ENCODE measurements around the gene TNS1.
A peak's percentile ranks its signal among the peaks of the same experiment; 100 is the strongest.

TNS1 gene

DNA sequence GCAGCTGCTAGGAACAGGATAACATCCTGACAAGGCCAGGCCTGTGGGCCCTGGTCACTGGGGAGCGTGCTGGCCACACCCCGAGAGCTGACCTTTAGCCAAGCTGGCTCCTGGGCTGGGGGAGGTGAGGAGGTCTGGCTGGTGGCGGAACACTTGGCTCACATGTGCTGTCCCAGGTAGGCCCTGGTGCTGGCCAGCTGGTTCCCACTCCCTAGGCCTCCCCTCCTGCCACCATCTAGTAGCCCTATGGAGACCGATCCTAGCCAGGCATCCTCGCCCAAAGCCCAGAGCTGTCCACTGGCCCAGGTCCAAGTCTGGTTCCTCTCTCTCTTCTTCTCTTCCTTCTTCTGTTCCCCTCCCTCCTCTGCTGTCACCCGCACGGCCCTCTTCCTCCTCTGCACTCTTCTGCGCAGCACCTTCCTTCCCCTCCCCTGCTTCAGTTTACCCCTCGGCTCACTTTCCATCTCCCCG, 52.4 kb downstream of the TNS1 start:
- TF ChIP-seq, protein P1, sequence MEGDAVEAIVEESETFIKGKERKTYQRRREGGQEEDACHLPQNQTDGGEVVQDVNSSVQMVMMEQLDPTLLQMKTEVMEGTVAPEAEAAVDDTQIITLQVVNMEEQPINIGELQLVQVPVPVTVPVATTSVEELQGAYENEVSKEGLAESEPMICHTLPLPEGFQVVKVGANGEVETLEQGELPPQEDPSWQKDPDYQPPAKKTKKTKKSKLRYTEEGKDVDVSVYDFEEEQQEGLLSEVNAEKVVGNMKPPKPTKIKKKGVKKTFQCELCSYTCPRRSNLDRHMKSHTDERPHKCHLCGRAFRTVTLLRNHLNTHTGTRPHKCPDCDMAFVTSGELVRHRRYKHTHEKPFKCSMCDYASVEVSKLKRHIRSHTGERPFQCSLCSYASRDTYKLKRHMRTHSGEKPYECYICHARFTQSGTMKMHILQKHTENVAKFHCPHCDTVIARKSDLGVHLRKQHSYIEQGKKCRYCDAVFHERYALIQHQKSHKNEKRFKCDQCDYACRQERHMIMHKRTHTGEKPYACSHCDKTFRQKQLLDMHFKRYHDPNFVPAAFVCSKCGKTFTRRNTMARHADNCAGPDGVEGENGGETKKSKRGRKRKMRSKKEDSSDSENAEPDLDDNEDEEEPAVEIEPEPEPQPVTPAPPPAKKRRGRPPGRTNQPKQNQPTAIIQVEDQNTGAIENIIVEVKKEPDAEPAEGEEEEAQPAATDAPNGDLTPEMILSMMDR (IDR thresholded peaks at IDR 0.05; ENCODE audit: insufficient read depth, low read depth, low read length, missing control alignments): no peak
- no peak overlapping the region for H3K4me3 ChIP-seq (ENCODE audit: low read length)
- no peak for DNase-seq (ENCODE audit: low read depth)

DNA sequence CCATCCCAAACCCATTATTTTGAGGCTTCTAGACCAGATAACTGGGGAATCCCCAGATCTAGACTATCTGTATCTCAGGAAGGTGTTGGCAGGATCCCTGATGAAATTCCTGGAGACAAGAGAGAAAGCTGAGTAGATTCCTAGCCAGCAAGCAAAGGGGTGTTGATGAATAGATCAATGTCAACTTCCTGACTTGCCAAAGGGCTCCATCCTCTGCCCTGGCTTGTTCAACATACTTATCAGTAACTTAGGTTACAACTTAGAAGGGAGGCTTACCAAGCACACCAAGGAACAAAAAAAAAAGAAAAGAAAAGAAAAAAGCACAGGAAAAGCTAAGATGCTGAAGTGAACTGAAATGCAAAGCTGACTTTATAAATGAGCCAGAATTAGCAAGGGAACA, 53.3 kb downstream of the TNS1 start:
- TF ChIP-seq, protein P1 (IDR thresholded peaks at IDR 0.05; ENCODE audit: insufficient read depth, low read depth, low read length, missing control alignments): no peak
- no peak overlapping the region for H3K4me3 ChIP-seq (ENCODE audit: low read length)
- DNase-seq (ENCODE audit: low read depth): no peak

DNA sequence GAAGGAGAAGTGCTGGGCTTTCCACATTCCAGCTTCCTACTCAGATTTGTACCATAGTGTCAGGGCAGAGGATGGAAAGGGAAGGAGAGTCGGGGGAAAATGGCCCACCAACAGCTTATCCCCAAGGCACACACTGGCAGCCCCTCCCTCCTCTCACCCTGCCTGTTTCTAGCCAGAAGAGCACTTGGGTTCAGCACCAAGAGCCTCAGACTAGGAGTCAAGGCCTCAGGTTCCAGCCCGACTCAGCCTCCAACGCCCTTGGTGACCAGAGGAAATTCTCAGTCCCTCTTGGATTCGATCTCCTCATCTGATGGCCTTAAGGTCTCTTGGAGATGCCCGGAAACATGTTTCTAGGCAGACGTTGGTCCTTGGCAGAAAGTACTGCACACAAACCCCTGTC, 53.9 kb downstream of the TNS1 start:
- TF ChIP-seq, protein P1 (IDR thresholded peaks at IDR 0.05; ENCODE audit: insufficient read depth, low read depth, low read length, missing control alignments): no peak
- H3K4me3 ChIP-seq (ENCODE audit: low read length): no peak overlapping the region
- no peak for DNase-seq (ENCODE audit: low read depth)

DNA sequence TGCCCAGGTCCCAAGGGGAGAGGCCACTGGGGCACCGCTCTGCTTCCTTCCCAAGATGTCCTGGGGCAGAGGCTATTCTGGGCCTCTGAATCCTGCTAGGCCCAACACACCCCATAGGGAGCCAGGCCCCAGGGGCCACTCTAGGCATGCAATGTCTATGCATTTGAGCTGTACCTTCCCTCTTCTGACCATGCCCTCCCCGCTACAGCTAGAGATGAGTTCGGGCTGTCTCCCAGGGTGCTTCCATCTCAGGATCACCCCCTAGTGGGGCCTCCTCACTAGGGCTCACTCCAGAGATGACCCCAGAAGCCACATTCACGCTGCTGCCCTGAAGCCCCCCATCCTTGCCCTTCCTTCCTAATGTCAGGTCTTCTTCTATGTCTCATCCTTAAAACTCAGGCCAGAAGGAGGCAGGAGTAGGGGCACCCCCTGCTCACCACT, 54.4 kb downstream of the TNS1 start:
- no peak overlapping the region for H3K4me3 ChIP-seq (ENCODE audit: low read length)
- TF ChIP-seq, protein P1 (IDR thresholded peaks at IDR 0.05; ENCODE audit: insufficient read depth, low read depth, low read length, missing control alignments): no peak
- DNase-seq (ENCODE audit: low read depth): no peak

DNA sequence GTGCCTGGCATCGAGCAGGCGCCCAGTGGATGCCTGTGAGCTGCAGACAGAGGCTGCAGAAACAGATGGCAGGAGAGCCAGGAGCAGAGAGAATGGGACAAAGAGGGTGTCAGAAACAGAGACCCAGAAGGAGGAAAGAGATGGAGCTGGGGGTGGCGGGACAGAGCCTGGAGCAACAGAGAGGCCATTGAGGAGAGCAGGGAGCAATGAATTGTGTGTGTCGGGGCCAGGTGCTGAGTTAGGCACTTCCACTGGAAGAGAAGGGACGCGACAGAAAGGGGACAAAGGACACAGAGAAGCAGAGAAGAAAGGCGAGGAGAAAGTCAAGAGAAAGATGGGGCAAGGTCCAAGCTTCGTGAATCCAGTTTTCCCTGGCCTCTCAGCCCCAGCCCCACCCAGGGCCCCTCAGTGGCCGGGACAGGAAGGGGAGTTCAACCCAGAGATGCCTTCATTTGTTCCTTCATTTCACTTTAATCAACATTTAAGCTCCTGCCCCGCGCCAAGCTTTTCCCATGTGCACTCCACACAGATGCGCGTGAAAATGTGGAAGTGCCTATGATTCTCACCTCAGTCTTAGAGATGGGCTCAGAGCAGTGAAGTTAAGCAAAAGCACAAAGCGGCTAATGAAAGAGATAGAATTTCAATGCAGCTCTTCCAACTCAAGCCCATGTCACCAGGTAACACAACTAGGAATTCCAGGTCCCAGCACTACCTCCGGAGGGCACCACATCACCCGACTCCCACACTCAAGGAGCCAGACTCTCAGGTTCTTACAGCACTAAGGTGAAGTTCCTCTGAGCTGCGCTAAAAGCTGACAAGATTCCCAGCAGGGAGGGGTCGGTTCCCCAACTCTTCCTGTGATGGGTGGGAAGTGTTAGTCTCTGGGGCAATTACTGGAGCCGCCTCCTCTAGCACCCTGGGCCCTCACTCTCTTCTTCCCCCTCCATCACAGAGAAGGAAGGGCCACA, 55.1 kb downstream of the TNS1 start:
- DNase-seq (ENCODE audit: low read depth): no peak
- H3K4me3 ChIP-seq (ENCODE audit: low read length): no peak overlapping the region
- TF ChIP-seq, protein P1 (IDR thresholded peaks at IDR 0.05; ENCODE audit: insufficient read depth, low read depth, low read length, missing control alignments): peak; percentile 9

DNA sequence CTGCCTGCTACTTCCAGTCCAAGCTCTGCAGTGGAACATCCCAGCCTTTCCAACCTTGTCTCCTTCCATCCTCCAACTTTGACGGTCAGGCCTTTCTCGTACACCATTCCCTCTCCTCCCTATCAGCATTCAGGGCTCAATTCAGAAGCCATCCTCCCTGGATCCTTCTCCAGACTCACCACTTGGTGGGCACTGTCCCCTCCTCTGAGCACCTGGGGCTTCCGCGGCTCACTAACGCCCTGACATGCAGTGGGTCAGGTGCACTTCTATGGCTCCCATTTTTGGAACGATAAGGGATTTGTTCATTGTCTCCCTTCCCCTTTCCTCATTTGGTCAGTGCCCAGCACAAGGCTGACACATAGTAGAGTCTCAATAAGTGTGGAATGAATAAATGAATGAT, 56.7 kb downstream of the TNS1 start:
- no peak overlapping the region for H3K4me3 ChIP-seq (ENCODE audit: low read length)
- TF ChIP-seq, protein P1 (IDR thresholded peaks at IDR 0.05; ENCODE audit: insufficient read depth, low read depth, low read length, missing control alignments): no peak
- DNase-seq (ENCODE audit: low read depth): no peak

Data from epithelial cell of esophagus (primary cell).